PFSK-1 (cell line): Measurements from ENCODE around the gene HIRA.

Experiments used
- POLR2AphosphoS5 ChIP-seq: IDR thresholded peaks from 2 replicates; pipeline ENCODE4 v1.6.1; 2012; ENCODE audit warnings: low read depth, mild to moderate bottlenecking, control low read depth, low read length, moderate library complexity
- SIN3A ChIP-seq: IDR thresholded peaks from 2 replicates; pipeline ENCODE4 v1.6.1; 2012; ENCODE audit warnings: mild to moderate bottlenecking, low read length, moderate library complexity, borderline replicate concordance; ENCODE audit not compliant: insufficient read depth
- TF ChIP-seq, protein P1 (sequence below), 2 experiments: IDR thresholded peaks; 2 replicates each; pipeline versions ENCODE4 v1.6.1 to v1.8.0; 2011 to 2012; ENCODE audit warnings: low read depth in 2 of 2, low read length in 2 of 2, control low read depth in 1 of 2, inconsistent platforms in 1 of 2, mild to moderate bottlenecking in 1 of 2, moderate library complexity in 1 of 2; ENCODE audit not compliant: insufficient read depth in 1 of 2

DNA sequence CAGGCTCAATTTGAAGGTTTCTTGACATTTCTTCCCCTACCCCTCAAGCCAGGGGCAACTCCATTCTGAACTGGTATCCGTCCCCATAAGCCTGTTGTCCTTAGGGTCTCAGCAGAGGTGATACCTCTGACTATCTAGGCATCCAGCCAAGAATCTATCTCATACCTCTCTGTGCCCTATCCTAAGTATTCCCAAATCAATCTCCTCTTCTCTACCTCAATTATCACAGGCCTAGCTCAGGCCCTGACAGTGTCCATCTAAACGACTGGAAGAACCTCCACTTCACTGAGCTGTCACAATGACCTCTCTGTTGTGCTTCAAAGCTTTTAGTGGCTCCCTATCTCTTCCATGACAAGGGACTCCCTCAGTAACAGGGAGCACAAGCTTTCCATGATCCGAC is 26.9 kb downstream of the HIRA start:
- TF ChIP-seq, protein P1, sequence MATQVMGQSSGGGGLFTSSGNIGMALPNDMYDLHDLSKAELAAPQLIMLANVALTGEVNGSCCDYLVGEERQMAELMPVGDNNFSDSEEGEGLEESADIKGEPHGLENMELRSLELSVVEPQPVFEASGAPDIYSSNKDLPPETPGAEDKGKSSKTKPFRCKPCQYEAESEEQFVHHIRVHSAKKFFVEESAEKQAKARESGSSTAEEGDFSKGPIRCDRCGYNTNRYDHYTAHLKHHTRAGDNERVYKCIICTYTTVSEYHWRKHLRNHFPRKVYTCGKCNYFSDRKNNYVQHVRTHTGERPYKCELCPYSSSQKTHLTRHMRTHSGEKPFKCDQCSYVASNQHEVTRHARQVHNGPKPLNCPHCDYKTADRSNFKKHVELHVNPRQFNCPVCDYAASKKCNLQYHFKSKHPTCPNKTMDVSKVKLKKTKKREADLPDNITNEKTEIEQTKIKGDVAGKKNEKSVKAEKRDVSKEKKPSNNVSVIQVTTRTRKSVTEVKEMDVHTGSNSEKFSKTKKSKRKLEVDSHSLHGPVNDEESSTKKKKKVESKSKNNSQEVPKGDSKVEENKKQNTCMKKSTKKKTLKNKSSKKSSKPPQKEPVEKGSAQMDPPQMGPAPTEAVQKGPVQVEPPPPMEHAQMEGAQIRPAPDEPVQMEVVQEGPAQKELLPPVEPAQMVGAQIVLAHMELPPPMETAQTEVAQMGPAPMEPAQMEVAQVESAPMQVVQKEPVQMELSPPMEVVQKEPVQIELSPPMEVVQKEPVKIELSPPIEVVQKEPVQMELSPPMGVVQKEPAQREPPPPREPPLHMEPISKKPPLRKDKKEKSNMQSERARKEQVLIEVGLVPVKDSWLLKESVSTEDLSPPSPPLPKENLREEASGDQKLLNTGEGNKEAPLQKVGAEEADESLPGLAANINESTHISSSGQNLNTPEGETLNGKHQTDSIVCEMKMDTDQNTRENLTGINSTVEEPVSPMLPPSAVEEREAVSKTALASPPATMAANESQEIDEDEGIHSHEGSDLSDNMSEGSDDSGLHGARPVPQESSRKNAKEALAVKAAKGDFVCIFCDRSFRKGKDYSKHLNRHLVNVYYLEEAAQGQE (IDR thresholded peaks at IDR 0.05; ENCODE audit: insufficient read depth in 1 of 2, low read depth in 2 of 2, low read length in 2 of 2) = no peak
- TF ChIP-seq SIN3A = no peak
- no peak for TF ChIP-seq POLR2AphosphoS5
